ENCODE data around the gene CNNM2.

GRCh38 chr10:103125323-103126267 is 207.5 kb downstream of the CNNM2 start:
- no peak for TF ChIP-seq CTCF (IDR thresholded peaks at IDR 0.05; ENCODE audit: low read depth, low read length, poor library complexity, severe bottlenecking)
- TF ChIP-seq EZH2phosphoT487 (IDR thresholded peaks at IDR 0.05; ENCODE audit: borderline replicate concordance, low read length) = no peak
